RWPE2 (cell line): Measurements from ENCODE around the gene NSMF.

ENCODE experiments used
- ATAC-seq: fragments of 200-7000 bp; cut with Tn5 transposase; 3 replicates; pipeline ENCODE4 v1.9.1; 2021; ENCODE audit warnings: low read depth
- DNase-seq: peaks from one replicate; pipeline ENCODE4 v3.0.0-alpha.2; 2020; ENCODE audit warnings: low spot score
- H3K27ac ChIP-seq: fragments of 450-650 bp; 2 replicates; pipeline ENCODE4 v1.5.1; 2017; ENCODE audit warnings: mild to moderate bottlenecking; ENCODE audit not compliant: poor library complexity, severe bottlenecking
- H3K27me3 ChIP-seq: fragments of 250-450 bp; sonication (Bioruptor Pico); 2 replicates; pipeline ENCODE4 v1.5.1; 2021; ENCODE audit warnings: mild to moderate bottlenecking, moderate library complexity; ENCODE audit not compliant: insufficient read depth, poor library complexity, severe bottlenecking
- H3K36me3 ChIP-seq: fragments of 250-450 bp; sonication (Bioruptor Pico); 2 replicates; pipeline ENCODE4 v1.5.1; 2020; ENCODE audit warnings: low read depth, mild to moderate bottlenecking, moderate library complexity
- H3K4me1 ChIP-seq: fragments of 250-450 bp; sonication (Bioruptor Pico); 2 replicates; pipeline ENCODE4 v1.5.1; 2021; ENCODE audit warnings: mild to moderate bottlenecking, moderate library complexity; ENCODE audit not compliant: insufficient read depth, poor library complexity, severe bottlenecking
- H3K4me3 ChIP-seq: fragments of 250-450 bp; sonication (Bioruptor Pico); 2 replicates; pipeline ENCODE4 v1.5.1; 2021; ENCODE audit warnings: mild to moderate bottlenecking, moderate library complexity; ENCODE audit not compliant: severe bottlenecking
- H3K9me3 ChIP-seq: fragments of 250-450 bp; sonication (Bioruptor Pico); 2 replicates; pipeline ENCODE4 v1.5.1; 2021; ENCODE audit warnings: mild to moderate bottlenecking, moderate library complexity; ENCODE audit not compliant: severe bottlenecking
- CTCF ChIP-seq: fragments of 450-650 bp; IDR thresholded peaks from one replicate; pipeline ENCODE4 v1.5.1; 2017; ENCODE audit warnings: mild to moderate bottlenecking, moderate library complexity; ENCODE audit not compliant: poor library complexity, severe bottlenecking

The NSMF gene

GRCh38 chr9:137427454-137428310 lies 31.5 kb downstream of the NSMF start:
- H3K4me1 ChIP-seq, result peaks cover 19% of the 10 kb centered on the region
- no peaks in the 10 kb centered on the region for H3K27me3 ChIP-seq
- H3K36me3 ChIP-seq, result no peaks in the 10 kb centered on the region

GRCh38 chr9:137426018-137426681 lies 33.0 kb downstream of the NSMF start:
- peaks cover 19% of the 10 kb centered on the region for H3K4me1 ChIP-seq
- no peaks in the 10 kb centered on the region for H3K9me3 ChIP-seq
- no peaks in the 10 kb centered on the region for H3K36me3 ChIP-seq
- TF ChIP-seq CTCF, result no peak
- no peak overlapping the region for H3K4me3 ChIP-seq
- ATAC-seq, result no peak
- DNase-seq, result no peak
- no peaks in the 10 kb centered on the region for H3K27me3 ChIP-seq
- H3K27ac ChIP-seq, result peak overlapping the region; percentile 61

More at GRCh38 chr9:137427454-137428310, 31.5 kb downstream of the NSMF start:
- Histone ChIP-seq H3K27ac (no peak overlapping the region), H3K4me3 (no peak overlapping the region), H3K9me3 (no peaks in the 10 kb centered on the region)
- DNase-seq, result peak; percentile 51
- TF ChIP-seq CTCF, result no peak
- no peak for ATAC-seq

- TF ChIP-seq CTCF, result peak; percentile 85
- ATAC-seq, result peak; percentile 63
- Histone ChIP-seq H3K27ac (peak overlapping the region; percentile 61), H3K27me3 (no peaks in the 10 kb centered on the region), H3K9me3 (no peaks in the 10 kb centered on the region), H3K4me1 (peaks cover 19% of the 10 kb centered on the region), H3K36me3 (0 out of 2 replicates have a peak, but pooled peaks cover 5% of the 10 kb centered on the region), H3K4me3 (peak overlapping the region; percentile 98)
- peak; percentile 84 for DNase-seq
Observed at GRCh38 chr9:137423514-137424291, 35.4 kb downstream of the NSMF start.

- Histone ChIP-seq H3K27me3 (no peaks in the 10 kb centered on the region), H3K36me3 (0 out of 2 replicates have a peak, but pooled peaks cover 5% of the 10 kb centered on the region), H3K4me3 (peak within 1 kb of the TSS; percentile 98), H3K9me3 (no peaks in the 10 kb centered on the region), H3K27ac (peak within 1 kb of the TSS; percentile 61), H3K4me1 (peaks cover 19% of the 10 kb centered on the region)
- ATAC-seq (peak; percentile 69), DNase-seq (peak; percentile 93)
- TF ChIP-seq CTCF, result peak; percentile 96
Observed at GRCh38 chr9:137422604-137423513, 36.3 kb downstream of the NSMF start, which contains the start of the genes EXD3 and NOXA1. Gene EXD3, minus strand, starts transcription at chr9:137423162. Its CDS starts 27,805 bp downstream, at chr9:137395357. Gene NOXA1, plus strand, starts transcription at chr9:137423393. Its CDS starts 137 bp downstream, at chr9:137423530.
